ENCODE data around the gene PTPRZ1. TPM values are rescaled to one million over a fixed set of nuclear protein-coding genes. Genes with fewer than 3 reads are reported as not detected.

PTPRZ1 gene
- total and polyA plus RNA-seq, 2 of the 13 experiments (the other 11 are each of a cell fraction or from before 2014, with no cell fraction given), result not detected

DNA sequence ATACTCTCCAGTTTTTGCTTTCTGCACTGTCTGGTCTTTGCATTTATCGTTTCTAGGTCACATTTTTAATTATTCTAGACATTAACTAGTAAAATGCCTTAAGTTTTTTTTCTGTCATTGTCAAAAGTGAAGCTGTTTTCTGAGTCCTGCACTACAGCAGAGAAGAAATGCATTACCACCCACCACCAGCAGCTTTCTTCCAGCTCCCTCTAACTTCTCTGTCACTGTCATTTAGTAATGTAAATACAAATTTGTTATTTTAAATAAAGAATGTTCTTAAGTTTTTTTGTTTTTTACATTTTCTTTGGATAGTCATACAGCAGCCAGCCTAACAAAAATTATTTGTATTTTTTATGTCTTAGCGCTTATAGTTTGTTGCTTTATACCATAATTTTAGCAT is 18.8 kb downstream of the PTPRZ1 start:
- H3K9ac ChIP-seq (ENCODE audit: insufficient read depth, low read depth, low read length), result no peak overlapping the region
- no peaks in the 10 kb centered on the region for H3K27me3 ChIP-seq (ENCODE audit: control insufficient read depth in 1 of 2, insufficient read depth in 2 of 2, low read length in 2 of 2)
- ChIA-PET POLR2A (no interaction called here), CTCF (ENCODE audit: low intra/inter-chr PET ratio, low total read pairs) (no interaction called here)
- no peaks in the 10 kb centered on the region for H3K4me1 ChIP-seq (ENCODE audit: insufficient read depth, low read length)
- H3K9me3 ChIP-seq (ENCODE audit: low read length), result no peaks in the 10 kb centered on the region
- H2AFZ ChIP-seq (ENCODE audit: low read length), result no peak overlapping the region
- no peak for ATAC-seq
- BruUV-seq (replicated peaks), result no TSS peak
- in situ Hi-C loops (cut with HindIII; ENCODE audit: extremely low pct_ligation_motif_present, low pct_unique_long_range_greater_than_20kb) (no loop called here), intact Hi-C loops (cut with micrococcal nuclease; ENCODE audit: unreplicated experiment) (no loop called here)
- H3K36me3 ChIP-seq (replicated peaks in 1 of 2; ENCODE audit: control insufficient read depth in 1 of 2, insufficient read depth in 2 of 2, low read length in 2 of 2), result no peaks in the 10 kb centered on the region
- no peak for DNase-seq (ENCODE audit: low spot score)
- no peak overlapping the region for H3K4me3 ChIP-seq (replicated peaks in 1 of 3; ENCODE audit: insufficient read depth in 1 of 3, low read depth in 2 of 3, low read length in 3 of 3)
- H3K4me2 ChIP-seq (ENCODE audit: low read depth, low read length), result no peak overlapping the region
- no peak overlapping the region for H3K27ac ChIP-seq (ENCODE audit: extremely low read length, insufficient read depth, low read length)
- 20% methylated on average over 2 of the region's 2 CpGs for WGBS (ENCODE audit: low lambda C conversion rate)
- H3K79me2 ChIP-seq (ENCODE audit: insufficient read depth, low read length), result no peaks in the 10 kb centered on the region
- FAIRE-seq, result no peak
- H4K20me1 ChIP-seq (ENCODE audit: insufficient read depth, low read length), result no peaks in the 10 kb centered on the region
- TF ChIP-seq ZMYM3 (CRISPR knock-in tag; IDR thresholded peaks at IDR 0.05), result no peak
- no peak for TF ChIP-seq NPAS2 (CRISPR knock-in tag; IDR thresholded peaks at IDR 0.05; ENCODE audit: borderline replicate concordance)
- no peak for TF ChIP-seq MAFF (IDR thresholded peaks at IDR 0.05; ENCODE audit: low read depth, low read length)
- TF ChIP-seq, protein P1, sequence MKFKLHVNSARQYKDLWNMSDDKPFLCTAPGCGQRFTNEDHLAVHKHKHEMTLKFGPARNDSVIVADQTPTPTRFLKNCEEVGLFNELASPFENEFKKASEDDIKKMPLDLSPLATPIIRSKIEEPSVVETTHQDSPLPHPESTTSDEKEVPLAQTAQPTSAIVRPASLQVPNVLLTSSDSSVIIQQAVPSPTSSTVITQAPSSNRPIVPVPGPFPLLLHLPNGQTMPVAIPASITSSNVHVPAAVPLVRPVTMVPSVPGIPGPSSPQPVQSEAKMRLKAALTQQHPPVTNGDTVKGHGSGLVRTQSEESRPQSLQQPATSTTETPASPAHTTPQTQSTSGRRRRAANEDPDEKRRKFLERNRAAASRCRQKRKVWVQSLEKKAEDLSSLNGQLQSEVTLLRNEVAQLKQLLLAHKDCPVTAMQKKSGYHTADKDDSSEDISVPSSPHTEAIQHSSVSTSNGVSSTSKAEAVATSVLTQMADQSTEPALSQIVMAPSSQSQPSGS (CRISPR knock-in tag; IDR thresholded peaks at IDR 0.05), result no peak
- no peak for TF ChIP-seq ZNF720 (CRISPR knock-in tag; IDR thresholded peaks at IDR 0.05)
- TF ChIP-seq EP300 (IDR thresholded peaks at IDR 0.05; ENCODE audit: low read depth in 2 of 2, low read length in 2 of 2), result no peak
- TF ChIP-seq EP300 (CRISPR knock-in tag; IDR thresholded peaks at IDR 0.05; ENCODE audit: borderline replicate concordance), result no peak
- TF ChIP-seq MTA1 (CRISPR knock-in tag; IDR thresholded peaks at IDR 0.05; ENCODE audit: borderline replicate concordance), result no peak
- TF ChIP-seq TAF15 (IDR thresholded peaks at IDR 0.05; ENCODE audit: low read depth, low read length, poor library complexity, severe bottlenecking), result no peak
- TF ChIP-seq NRL (CRISPR knock-in tag; IDR thresholded peaks at IDR 0.05; ENCODE audit: borderline replicate concordance), result no peak
- TF ChIP-seq, protein P2, sequence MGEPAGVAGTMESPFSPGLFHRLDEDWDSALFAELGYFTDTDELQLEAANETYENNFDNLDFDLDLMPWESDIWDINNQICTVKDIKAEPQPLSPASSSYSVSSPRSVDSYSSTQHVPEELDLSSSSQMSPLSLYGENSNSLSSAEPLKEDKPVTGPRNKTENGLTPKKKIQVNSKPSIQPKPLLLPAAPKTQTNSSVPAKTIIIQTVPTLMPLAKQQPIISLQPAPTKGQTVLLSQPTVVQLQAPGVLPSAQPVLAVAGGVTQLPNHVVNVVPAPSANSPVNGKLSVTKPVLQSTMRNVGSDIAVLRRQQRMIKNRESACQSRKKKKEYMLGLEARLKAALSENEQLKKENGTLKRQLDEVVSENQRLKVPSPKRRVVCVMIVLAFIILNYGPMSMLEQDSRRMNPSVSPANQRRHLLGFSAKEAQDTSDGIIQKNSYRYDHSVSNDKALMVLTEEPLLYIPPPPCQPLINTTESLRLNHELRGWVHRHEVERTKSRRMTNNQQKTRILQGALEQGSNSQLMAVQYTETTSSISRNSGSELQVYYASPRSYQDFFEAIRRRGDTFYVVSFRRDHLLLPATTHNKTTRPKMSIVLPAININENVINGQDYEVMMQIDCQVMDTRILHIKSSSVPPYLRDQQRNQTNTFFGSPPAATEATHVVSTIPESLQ (CRISPR knock-in tag; conservative IDR thresholded peaks at IDR 0.05), result no peak
- TF ChIP-seq ZNF383 (CRISPR knock-in tag; IDR thresholded peaks at IDR 0.05; ENCODE audit: borderline replicate concordance), result no peak
- no peak for TF ChIP-seq NFE2 (CRISPR knock-in tag; IDR thresholded peaks at IDR 0.05)
- no peak for TF ChIP-seq ZNF234 (CRISPR knock-in tag; conservative IDR thresholded peaks at IDR 0.05)
- TF ChIP-seq PHB2 (IDR thresholded peaks at IDR 0.05; ENCODE audit: partially characterized antibody), result no peak
- TF ChIP-seq CBFB (CRISPR knock-in tag; IDR thresholded peaks at IDR 0.05), result no peak
- TF ChIP-seq, protein P3, sequence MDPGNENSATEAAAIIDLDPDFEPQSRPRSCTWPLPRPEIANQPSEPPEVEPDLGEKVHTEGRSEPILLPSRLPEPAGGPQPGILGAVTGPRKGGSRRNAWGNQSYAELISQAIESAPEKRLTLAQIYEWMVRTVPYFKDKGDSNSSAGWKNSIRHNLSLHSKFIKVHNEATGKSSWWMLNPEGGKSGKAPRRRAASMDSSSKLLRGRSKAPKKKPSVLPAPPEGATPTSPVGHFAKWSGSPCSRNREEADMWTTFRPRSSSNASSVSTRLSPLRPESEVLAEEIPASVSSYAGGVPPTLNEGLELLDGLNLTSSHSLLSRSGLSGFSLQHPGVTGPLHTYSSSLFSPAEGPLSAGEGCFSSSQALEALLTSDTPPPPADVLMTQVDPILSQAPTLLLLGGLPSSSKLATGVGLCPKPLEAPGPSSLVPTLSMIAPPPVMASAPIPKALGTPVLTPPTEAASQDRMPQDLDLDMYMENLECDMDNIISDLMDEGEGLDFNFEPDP (CRISPR knock-in tag; conservative IDR thresholded peaks at IDR 0.05), result no peak
- TF ChIP-seq HOXA5 (CRISPR knock-in tag; IDR thresholded peaks at IDR 0.05), result no peak
- no peak for TF ChIP-seq FOXJ3 (CRISPR knock-in tag; IDR thresholded peaks at IDR 0.05; ENCODE audit: borderline replicate concordance)
- TF ChIP-seq, protein P4, sequence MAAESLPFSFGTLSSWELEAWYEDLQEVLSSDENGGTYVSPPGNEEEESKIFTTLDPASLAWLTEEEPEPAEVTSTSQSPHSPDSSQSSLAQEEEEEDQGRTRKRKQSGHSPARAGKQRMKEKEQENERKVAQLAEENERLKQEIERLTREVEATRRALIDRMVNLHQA (CRISPR knock-in tag; IDR thresholded peaks at IDR 0.05), result no peak
